KMS-11 (cell line): ENCODE results near the gene FSTL3.

Source experiments
- H2AFZ ChIP-seq: fragments of 200-600 bp; sonication (generic); 2 replicates; pipeline ENCODE4 v1.6.1; 2016; ENCODE audit warnings: antibody characterized with exemption, mixed run types, low read depth
- H3K27ac ChIP-seq: fragments of 200-600 bp; sonication (generic); 2 replicates; pipeline ENCODE4 v1.6.1; 2016; ENCODE audit warnings: mild to moderate bottlenecking, mixed run types
- H3K27me3 ChIP-seq: fragments of 200-600 bp; sonication (generic); 2 replicates; pipeline ENCODE4 v1.6.1; 2017; ENCODE audit warnings: mild to moderate bottlenecking, low read depth, mixed run types, moderate library complexity; ENCODE audit not compliant: insufficient read depth
- H3K36me3 ChIP-seq: fragments of 200-600 bp; sonication (generic); 2 replicates; pipeline ENCODE4 v1.6.1; 2017; ENCODE audit warnings: mild to moderate bottlenecking, mixed run types; ENCODE audit not compliant: insufficient read depth
- H3K4me1 ChIP-seq: fragments of 200-600 bp; sonication (generic); 2 replicates; pipeline ENCODE4 v1.6.1; 2016; ENCODE audit warnings: mild to moderate bottlenecking, low read depth, mixed run types; ENCODE audit not compliant: poor library complexity, severe bottlenecking
- H3K4me2 ChIP-seq: fragments of 200-600 bp; sonication (generic); 2 replicates; pipeline ENCODE4 v1.7.0; 2016; ENCODE audit warnings: mild to moderate bottlenecking, mixed run types
- H3K4me3 ChIP-seq: fragments of 200-600 bp; sonication (generic); IDR thresholded peaks from 2 replicates; pipeline ENCODE4 v1.6.1; 2017; ENCODE audit warnings: low read depth, low read length, mixed read lengths; ENCODE audit not compliant: insufficient read depth
- H3K79me2 ChIP-seq: fragments of 200-600 bp; sonication (generic); 2 replicates; pipeline ENCODE4 v1.6.1; 2016; ENCODE audit warnings: low read depth, mixed run types; ENCODE audit not compliant: insufficient read depth
- H3K9ac ChIP-seq: fragments of 200-600 bp; sonication (generic); 2 replicates; pipeline ENCODE4 v1.6.1; 2016; ENCODE audit warnings: mild to moderate bottlenecking, mixed run types
- H4K20me1 ChIP-seq: fragments of 200-600 bp; sonication (generic); 2 replicates; pipeline ENCODE4 v1.6.1; 2016; ENCODE audit warnings: mild to moderate bottlenecking, mixed run types; ENCODE audit not compliant: insufficient read depth
- TF ChIP-seq, protein P1 (sequence below): fragments of 200-600 bp; sonication (generic); conservative IDR thresholded peaks from 2 replicates; pipeline ENCODE4 v1.6.1; 2017; ENCODE audit warnings: low read depth, mild to moderate bottlenecking, antibody characterized with exemption, low read length, moderate library complexity, mixed read lengths

The FSTL3 gene

DNA sequence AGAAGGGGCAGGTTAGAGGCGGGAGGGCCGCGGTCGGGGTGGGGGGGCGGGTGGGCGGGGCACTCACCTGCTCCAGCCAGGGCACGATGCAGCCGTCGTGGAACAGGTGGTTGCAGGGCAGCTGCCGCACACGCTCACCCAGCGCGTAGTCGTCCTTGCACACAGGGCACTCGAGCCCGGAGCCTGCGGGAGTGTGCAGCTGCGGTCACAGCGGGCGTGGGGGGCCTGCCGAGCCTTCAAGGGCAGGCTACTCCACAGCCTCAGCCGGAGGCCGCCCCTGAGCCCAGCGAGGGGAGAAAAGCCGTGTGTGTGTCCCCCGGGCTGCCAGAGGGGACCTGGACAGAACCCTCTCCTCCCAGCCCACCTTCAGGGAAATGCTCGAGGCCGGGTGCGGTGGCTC is 27.9 kb upstream of the FSTL3 start:
- H3K79me2 ChIP-seq = peaks cover 19% of the 10 kb centered on the region
- H3K4me3 ChIP-seq = no peak overlapping the region
- no peaks in the 10 kb centered on the region; the same call in 1 of the 2 replicates for H3K36me3 ChIP-seq
- no peaks in the 10 kb centered on the region for H3K27me3 ChIP-seq
- no peaks in the 10 kb centered on the region; the same call in 1 of the 2 replicates for H4K20me1 ChIP-seq
- no peak overlapping the region for H3K27ac ChIP-seq
- TF ChIP-seq, protein P1, sequence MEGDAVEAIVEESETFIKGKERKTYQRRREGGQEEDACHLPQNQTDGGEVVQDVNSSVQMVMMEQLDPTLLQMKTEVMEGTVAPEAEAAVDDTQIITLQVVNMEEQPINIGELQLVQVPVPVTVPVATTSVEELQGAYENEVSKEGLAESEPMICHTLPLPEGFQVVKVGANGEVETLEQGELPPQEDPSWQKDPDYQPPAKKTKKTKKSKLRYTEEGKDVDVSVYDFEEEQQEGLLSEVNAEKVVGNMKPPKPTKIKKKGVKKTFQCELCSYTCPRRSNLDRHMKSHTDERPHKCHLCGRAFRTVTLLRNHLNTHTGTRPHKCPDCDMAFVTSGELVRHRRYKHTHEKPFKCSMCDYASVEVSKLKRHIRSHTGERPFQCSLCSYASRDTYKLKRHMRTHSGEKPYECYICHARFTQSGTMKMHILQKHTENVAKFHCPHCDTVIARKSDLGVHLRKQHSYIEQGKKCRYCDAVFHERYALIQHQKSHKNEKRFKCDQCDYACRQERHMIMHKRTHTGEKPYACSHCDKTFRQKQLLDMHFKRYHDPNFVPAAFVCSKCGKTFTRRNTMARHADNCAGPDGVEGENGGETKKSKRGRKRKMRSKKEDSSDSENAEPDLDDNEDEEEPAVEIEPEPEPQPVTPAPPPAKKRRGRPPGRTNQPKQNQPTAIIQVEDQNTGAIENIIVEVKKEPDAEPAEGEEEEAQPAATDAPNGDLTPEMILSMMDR = no peak
- H3K4me1 ChIP-seq = no peaks in the 10 kb centered on the region
- no peak overlapping the region for H2AFZ ChIP-seq
- no peak overlapping the region for H3K4me2 ChIP-seq
- H3K9ac ChIP-seq = no peak overlapping the region

DNA sequence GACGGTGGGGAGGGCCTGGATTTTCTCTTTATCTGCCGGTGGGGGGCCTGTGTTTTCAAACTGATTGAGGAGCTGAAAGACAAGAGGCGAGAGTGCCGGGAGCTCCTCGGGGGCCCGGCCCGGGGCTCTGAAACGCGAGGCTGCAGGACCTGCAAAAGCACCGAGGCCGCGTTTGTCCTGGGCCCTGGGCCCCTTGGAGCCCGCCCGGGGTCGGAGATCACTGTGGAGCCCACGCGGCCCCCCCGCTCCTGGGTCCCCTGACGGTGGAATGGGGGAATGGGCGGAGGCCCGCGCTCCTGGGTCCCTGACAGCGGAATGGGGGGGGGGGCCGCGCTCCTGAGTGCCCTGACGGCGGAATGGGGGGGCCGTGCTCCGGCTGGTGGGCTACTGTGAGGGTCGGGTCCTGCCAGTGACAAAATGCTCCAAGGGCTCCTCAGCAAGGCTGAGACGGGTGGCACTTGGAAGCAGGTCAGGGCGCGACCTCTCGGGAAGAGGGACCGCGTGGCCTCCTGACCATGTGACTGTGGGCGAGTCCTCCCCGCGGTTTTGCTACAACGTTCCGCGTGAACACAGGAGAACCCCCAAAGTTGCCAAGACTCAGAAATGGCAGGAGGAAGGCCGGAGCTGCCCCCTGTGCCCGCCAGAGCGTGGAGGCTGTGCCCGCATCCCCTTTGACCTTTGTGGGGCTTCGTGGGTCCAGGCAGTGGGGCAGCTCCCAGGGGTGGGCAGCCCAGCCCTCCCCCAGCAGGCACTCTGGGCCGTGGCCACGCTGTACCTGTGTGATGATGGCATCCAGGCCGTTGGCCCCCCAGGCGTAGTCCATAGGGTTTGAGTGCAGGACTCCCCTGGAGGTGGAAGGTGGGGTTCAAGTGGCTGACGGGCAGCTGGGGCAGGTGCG is 27.0 kb upstream of the FSTL3 start:
- peaks cover 27% of the 10 kb centered on the region for H3K79me2 ChIP-seq

DNA sequence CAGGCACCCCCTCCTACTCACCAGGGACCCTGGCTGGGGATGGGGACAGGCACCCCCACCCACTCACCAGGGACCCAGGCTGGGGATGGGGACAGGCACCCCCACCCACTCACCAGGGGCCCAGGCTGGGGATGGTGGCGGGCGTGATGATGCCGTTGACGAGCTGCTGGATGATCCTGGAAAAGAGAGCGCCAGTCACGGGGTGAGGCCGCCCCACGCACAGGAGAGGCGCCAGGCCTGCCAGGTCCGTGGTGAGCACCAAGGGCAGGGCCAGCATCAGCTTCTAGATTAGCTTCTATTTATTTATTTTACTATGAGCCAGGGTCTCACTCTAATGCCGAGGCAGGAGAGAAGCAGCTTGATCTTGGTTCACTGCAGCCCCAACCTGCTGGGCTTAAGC is 26.1 kb upstream of the FSTL3 start:
- H2AFZ ChIP-seq = no peak overlapping the region
- no peak overlapping the region for H3K4me3 ChIP-seq
- H3K27me3 ChIP-seq = no peaks in the 10 kb centered on the region
- TF ChIP-seq, protein P1 = no peak
- H3K27ac ChIP-seq = no peak overlapping the region
- H4K20me1 ChIP-seq = peaks cover 9% of the 10 kb centered on the region; the same call in 1 of the 2 replicates
- no peaks in the 10 kb centered on the region; the same call in 1 of the 2 replicates for H3K36me3 ChIP-seq
- H3K79me2 ChIP-seq = peaks cover 37% of the 10 kb centered on the region
- no peaks in the 10 kb centered on the region for H3K4me1 ChIP-seq
- no peak overlapping the region for H3K9ac ChIP-seq
- no peak overlapping the region for H3K4me2 ChIP-seq

More for the DNA sequence above, 27.0 kb upstream of the FSTL3 start:
- no peak overlapping the region for H3K4me2 ChIP-seq
- no peaks in the 10 kb centered on the region; the same call in 1 of the 2 replicates for H3K36me3 ChIP-seq
- no peaks in the 10 kb centered on the region for H3K4me1 ChIP-seq
- no peak overlapping the region for H2AFZ ChIP-seq
- H3K27me3 ChIP-seq = no peaks in the 10 kb centered on the region
- peaks cover 3% of the 10 kb centered on the region; the same call in 1 of the 2 replicates for H4K20me1 ChIP-seq
- H3K27ac ChIP-seq = no peak overlapping the region
- H3K4me3 ChIP-seq = no peak overlapping the region
- H3K9ac ChIP-seq = no peak overlapping the region
- TF ChIP-seq, protein P1 = no peak

DNA sequence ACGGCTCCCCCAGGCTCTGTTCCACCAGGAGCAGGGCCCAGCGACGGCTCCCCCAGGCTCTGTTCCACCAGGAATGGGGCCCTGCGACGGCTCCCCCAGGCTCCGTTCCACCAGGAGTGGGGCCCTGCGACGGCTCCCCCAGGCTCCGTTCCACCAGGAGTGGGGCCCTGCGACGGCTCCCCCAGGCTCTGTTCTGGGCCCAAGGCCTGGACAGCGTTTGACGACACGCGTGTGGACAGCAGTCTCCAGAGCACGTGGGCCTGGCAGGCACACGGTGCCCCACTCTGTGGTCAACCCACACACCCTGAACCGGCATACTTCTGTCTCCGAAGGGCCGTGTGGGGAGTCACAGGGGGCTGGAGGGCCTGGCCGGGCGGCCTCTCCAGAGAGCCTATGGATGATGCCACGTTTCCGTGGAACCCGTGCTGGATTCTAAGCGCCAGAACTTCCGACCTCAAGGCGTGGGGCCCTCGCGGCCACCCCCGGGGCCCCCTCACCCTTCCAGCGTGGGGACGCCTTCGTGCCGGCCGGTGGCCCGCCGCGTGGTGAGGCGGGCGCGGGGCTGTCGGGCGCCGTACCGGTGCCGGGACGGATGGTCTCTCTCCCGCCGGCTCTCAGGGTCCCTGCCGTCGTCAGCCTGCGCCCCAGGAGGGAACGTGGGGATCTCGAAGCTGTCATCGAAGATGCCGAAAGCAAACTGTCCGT is 24.9 kb upstream of the FSTL3 start:
- H4K20me1 ChIP-seq = peaks cover 17% of the 10 kb centered on the region; the same call in 1 of the 2 replicates
- no peaks in the 10 kb centered on the region; the same call in 1 of the 2 replicates for H3K36me3 ChIP-seq

More for the DNA sequence above, 24.9 kb upstream of the FSTL3 start:
- Histone ChIP-seq H3K4me3 (no peak overlapping the region), H3K4me1 (no peaks in the 10 kb centered on the region), H3K4me2 (no peak overlapping the region), H2AFZ (no peak overlapping the region), H3K27me3 (no peaks in the 10 kb centered on the region), H3K27ac (no peak overlapping the region), H3K79me2 (peaks cover 48% of the 10 kb centered on the region), H3K9ac (no peak overlapping the region)
- TF ChIP-seq, protein P1 = no peak
